OCI-LY1 (cell line): Measurements from ENCODE around the gene BMP6.

ENCODE experiments used
- H2AFZ ChIP-seq: fragments of 200-600 bp; sonication (generic), shearing (Covaris generic); 2 replicates; pipeline ENCODE4 v1.6.0; 2014; ENCODE audit warnings: antibody characterized with exemption, mild to moderate bottlenecking, low read length
- H3F3A ChIP-seq: fragments of 200-600 bp; sonication (generic), shearing (Covaris generic); 2 replicates; pipeline ENCODE4 v1.6.0; 2014; ENCODE audit warnings: mild to moderate bottlenecking, antibody characterized with exemption, low read length, moderate library complexity; ENCODE audit not compliant: insufficient read depth
- H3K27ac ChIP-seq: fragments of 200-600 bp; sonication (generic); 2 replicates; pipeline ENCODE4 v1.5.1; 2014; ENCODE audit warnings: low read length, mixed run types, mild to moderate bottlenecking, low read depth; ENCODE audit not compliant: poor library complexity, severe bottlenecking
- H3K27me3 ChIP-seq: fragments of 200-600 bp; sonication (generic); 2 replicates; pipeline ENCODE4 v1.6.0; 2014; ENCODE audit warnings: antibody characterized with exemption, mild to moderate bottlenecking, low read length, moderate library complexity; ENCODE audit not compliant: insufficient read depth
- H3K36me3 ChIP-seq: fragments of 200-600 bp; sonication (generic); 2 replicates; pipeline ENCODE4 v1.6.1; 2014; ENCODE audit warnings: mild to moderate bottlenecking, antibody characterized with exemption, low read length, moderate library complexity, mixed read lengths; ENCODE audit not compliant: insufficient read depth
- H3K4me1 ChIP-seq: fragments of 200-600 bp; sonication (generic); 2 replicates; pipeline ENCODE4 v1.5.1; 2014; ENCODE audit warnings: mild to moderate bottlenecking, low read length, moderate library complexity; ENCODE audit not compliant: insufficient read depth, severe bottlenecking
- H3K4me2 ChIP-seq: fragments of 200-600 bp; sonication (generic), shearing (Covaris generic); 2 replicates; pipeline ENCODE4 v1.6.1; 2014; ENCODE audit warnings: low read length
- H3K4me3 ChIP-seq: fragments of 200-600 bp; sonication (generic); 2 replicates; pipeline ENCODE4 v1.5.1; 2014; ENCODE audit warnings: low read length, low read depth, mild to moderate bottlenecking, mixed read lengths; ENCODE audit not compliant: poor library complexity, severe bottlenecking
- H3K79me2 ChIP-seq: fragments of 200-600 bp; shearing (Covaris generic); 2 replicates; pipeline ENCODE4 v1.6.1; 2016; ENCODE audit warnings: mixed run types, low read length, mixed read lengths; ENCODE audit not compliant: insufficient read depth
- H3K9ac ChIP-seq: fragments of 200-600 bp; sonication (generic), shearing (Covaris generic); 2 replicates; pipeline ENCODE4 v1.6.1; 2014; ENCODE audit warnings: mild to moderate bottlenecking, low read length, mixed read lengths
- H3K9me2 ChIP-seq: fragments of 200-600 bp; sonication (generic), shearing (Covaris generic); 2 replicates; pipeline ENCODE4 v1.6.1; 2014; ENCODE audit warnings: low read depth, mild to moderate bottlenecking, low read length, mixed read lengths
- H3K9me3 ChIP-seq: fragments of 200-600 bp; shearing (Covaris generic); 2 replicates; pipeline ENCODE4 v1.6.1; 2014; ENCODE audit warnings: low read length, mixed read lengths
- H4K20me1 ChIP-seq: fragments of 200-600 bp; sonication (generic), shearing (Covaris generic); 2 replicates; pipeline ENCODE4 v1.6.0; 2016; ENCODE audit warnings: mild to moderate bottlenecking, low read length; ENCODE audit not compliant: insufficient read depth
- EZH2 ChIP-seq: fragments of 200-600 bp; sonication (generic), shearing (Covaris generic); IDR thresholded peaks from 2 replicates; pipeline ENCODE4 v1.8.0; 2017; ENCODE audit warnings: borderline replicate concordance, mixed run types, mild to moderate bottlenecking, antibody characterized with exemption, low read length, moderate library complexity, mixed read lengths
- TF ChIP-seq, protein P1 (sequence below): fragments of 200-600 bp; sonication (generic), shearing (Covaris generic); IDR thresholded peaks from 2 replicates; pipeline ENCODE4 v1.5.1; 2017; ENCODE audit warnings: mild to moderate bottlenecking, antibody characterized with exemption, low read length, moderate library complexity, mixed read lengths

BMP6 gene

DNA sequence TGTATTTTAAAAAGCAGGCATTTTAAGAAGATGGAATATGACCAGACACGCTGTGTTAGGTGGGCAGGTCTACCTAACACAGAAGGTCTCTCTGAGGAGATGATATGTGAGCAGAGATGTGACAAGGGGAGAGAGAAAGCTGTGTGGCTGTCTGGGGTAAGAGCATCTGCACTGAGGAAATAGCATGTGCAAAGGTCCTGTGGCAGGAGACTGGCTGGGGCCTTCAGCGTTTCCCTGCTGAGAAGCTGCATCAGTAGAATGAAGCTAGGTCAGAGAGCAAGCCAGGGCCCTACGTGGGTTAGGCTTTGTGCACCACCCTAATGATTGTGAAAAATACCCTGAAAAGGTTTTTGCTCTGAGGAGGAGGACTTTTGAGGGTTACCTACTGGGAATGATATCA is 97.7 kb downstream of the BMP6 start:
- H3K9ac ChIP-seq = no peak overlapping the region
- H3K4me3 ChIP-seq = no peak overlapping the region
- no peaks in the 10 kb centered on the region for H3K27me3 ChIP-seq
- H3F3A ChIP-seq = no peaks in the 10 kb centered on the region
- TF ChIP-seq, protein P1, sequence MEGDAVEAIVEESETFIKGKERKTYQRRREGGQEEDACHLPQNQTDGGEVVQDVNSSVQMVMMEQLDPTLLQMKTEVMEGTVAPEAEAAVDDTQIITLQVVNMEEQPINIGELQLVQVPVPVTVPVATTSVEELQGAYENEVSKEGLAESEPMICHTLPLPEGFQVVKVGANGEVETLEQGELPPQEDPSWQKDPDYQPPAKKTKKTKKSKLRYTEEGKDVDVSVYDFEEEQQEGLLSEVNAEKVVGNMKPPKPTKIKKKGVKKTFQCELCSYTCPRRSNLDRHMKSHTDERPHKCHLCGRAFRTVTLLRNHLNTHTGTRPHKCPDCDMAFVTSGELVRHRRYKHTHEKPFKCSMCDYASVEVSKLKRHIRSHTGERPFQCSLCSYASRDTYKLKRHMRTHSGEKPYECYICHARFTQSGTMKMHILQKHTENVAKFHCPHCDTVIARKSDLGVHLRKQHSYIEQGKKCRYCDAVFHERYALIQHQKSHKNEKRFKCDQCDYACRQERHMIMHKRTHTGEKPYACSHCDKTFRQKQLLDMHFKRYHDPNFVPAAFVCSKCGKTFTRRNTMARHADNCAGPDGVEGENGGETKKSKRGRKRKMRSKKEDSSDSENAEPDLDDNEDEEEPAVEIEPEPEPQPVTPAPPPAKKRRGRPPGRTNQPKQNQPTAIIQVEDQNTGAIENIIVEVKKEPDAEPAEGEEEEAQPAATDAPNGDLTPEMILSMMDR = no peak
- no peak for TF ChIP-seq EZH2
- H3K36me3 ChIP-seq = no peaks in the 10 kb centered on the region
- H4K20me1 ChIP-seq = no peaks in the 10 kb centered on the region
- no peak overlapping the region for H3K4me2 ChIP-seq
- no peak overlapping the region for H2AFZ ChIP-seq
- no peaks in the 10 kb centered on the region for H3K79me2 ChIP-seq
- no peaks in the 10 kb centered on the region for H3K9me2 ChIP-seq
- no peak overlapping the region for H3K27ac ChIP-seq
- H3K4me1 ChIP-seq = no peaks in the 10 kb centered on the region
- H3K9me3 ChIP-seq = no peaks in the 10 kb centered on the region

DNA sequence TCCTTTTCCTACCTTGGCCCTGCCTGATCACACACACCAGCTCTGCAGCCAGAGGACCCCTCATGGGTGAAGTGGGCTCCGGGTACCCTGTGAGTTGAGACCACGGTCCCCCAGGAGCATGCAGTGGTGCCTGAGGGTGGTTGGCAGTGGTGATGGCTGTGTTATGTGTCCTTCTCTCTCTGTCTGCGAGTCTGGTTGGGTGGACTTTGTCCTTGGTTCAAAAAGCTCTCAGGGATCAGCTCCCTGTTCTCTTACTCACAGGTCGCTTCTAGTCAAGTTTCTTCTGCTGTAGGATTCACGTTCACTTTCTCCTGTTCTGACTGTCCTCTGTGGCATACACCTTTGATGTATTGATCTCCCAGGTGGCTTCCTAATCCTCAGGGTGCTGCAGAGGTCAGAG is 100.1 kb downstream of the BMP6 start:
- H3K27me3 ChIP-seq = no peaks in the 10 kb centered on the region; the same call in 1 of the 2 replicates
- H3K9me3 ChIP-seq = no peaks in the 10 kb centered on the region
- H3K9me2 ChIP-seq = no peaks in the 10 kb centered on the region
- no peaks in the 10 kb centered on the region for H3K4me1 ChIP-seq
- no peak overlapping the region for H3K9ac ChIP-seq
- no peaks in the 10 kb centered on the region for H3K36me3 ChIP-seq
- TF ChIP-seq EZH2 = no peak
- H3K4me3 ChIP-seq = no peak overlapping the region
- H3K27ac ChIP-seq = no peak overlapping the region
- no peaks in the 10 kb centered on the region for H3F3A ChIP-seq
- H4K20me1 ChIP-seq = no peaks in the 10 kb centered on the region
- H3K79me2 ChIP-seq = no peaks in the 10 kb centered on the region
- H2AFZ ChIP-seq = no peak overlapping the region
- H3K4me2 ChIP-seq = no peak overlapping the region

DNA sequence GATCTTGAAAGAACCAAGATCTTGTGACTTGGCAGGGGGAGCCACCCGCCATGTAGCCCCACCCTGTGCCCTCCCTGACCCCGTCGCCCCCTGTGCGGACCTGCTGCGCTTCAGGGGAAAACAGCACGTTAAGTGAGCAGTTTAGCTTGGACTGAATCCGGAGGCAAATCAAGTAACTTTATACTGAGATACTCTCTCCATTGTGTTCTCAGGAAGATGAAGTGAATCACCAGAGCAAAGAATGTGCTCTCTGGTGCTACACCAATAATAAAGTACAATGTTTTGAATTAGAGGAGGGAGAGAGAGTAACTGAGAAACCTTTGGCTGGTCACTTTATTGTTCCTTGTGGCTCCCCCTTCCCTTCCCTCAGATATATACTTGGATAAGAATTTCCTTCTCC is 101.2 kb downstream of the BMP6 start:
- no peaks in the 10 kb centered on the region; the same call in 1 of the 2 replicates for H3K27me3 ChIP-seq
- H3K4me1 ChIP-seq = no peaks in the 10 kb centered on the region
- no peak overlapping the region for H2AFZ ChIP-seq
- no peak overlapping the region for H3K4me3 ChIP-seq
- no peaks in the 10 kb centered on the region for H3K9me3 ChIP-seq
- TF ChIP-seq EZH2 = no peak
- TF ChIP-seq, protein P1 = no peak
- no peaks in the 10 kb centered on the region for H3F3A ChIP-seq
- no peaks in the 10 kb centered on the region for H4K20me1 ChIP-seq
- no peak overlapping the region for H3K27ac ChIP-seq
- no peak overlapping the region for H3K9ac ChIP-seq
- H3K36me3 ChIP-seq = no peaks in the 10 kb centered on the region
- no peaks in the 10 kb centered on the region for H3K79me2 ChIP-seq
- H3K4me2 ChIP-seq = no peak overlapping the region
- H3K9me2 ChIP-seq = no peaks in the 10 kb centered on the region

DNA sequence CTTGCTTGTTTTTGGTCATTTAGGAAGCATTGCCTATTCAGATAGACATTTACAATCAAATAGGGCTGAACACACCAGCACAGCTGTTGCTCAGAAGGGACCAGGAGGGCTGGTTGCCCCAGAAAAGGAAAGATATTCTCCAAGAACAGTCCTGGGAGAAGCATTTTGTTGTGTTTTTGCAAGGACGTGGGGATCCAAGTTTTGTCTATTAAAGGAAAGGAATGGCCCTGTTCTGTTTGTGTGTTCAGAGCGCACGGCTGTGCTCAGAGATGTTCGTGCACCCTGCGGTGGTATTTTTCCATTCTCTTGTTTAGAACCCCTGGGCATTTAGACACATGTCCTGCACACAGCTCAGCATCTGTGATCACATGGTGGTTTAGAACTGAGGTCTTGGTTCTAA is 102.2 kb downstream of the BMP6 start:
- H3K79me2 ChIP-seq = no peaks in the 10 kb centered on the region
- no peaks in the 10 kb centered on the region for H3F3A ChIP-seq
- H2AFZ ChIP-seq = no peak overlapping the region
- no peaks in the 10 kb centered on the region; the same call in 1 of the 2 replicates for H3K27me3 ChIP-seq
- no peak overlapping the region for H3K4me2 ChIP-seq
- H4K20me1 ChIP-seq = no peaks in the 10 kb centered on the region
- no peak overlapping the region for H3K27ac ChIP-seq
- TF ChIP-seq, protein P1 = no peak
- TF ChIP-seq EZH2 = no peak
- no peaks in the 10 kb centered on the region for H3K9me3 ChIP-seq
- no peak overlapping the region for H3K4me3 ChIP-seq
- H3K9ac ChIP-seq = no peak overlapping the region
- H3K4me1 ChIP-seq = no peaks in the 10 kb centered on the region
- H3K36me3 ChIP-seq = no peaks in the 10 kb centered on the region
- no peaks in the 10 kb centered on the region for H3K9me2 ChIP-seq
